Heart left ventricle (tissue), 16 donors: ENCODE measurements around the gene UBE2M. TPM values are rescaled to one million over a fixed set of nuclear protein-coding genes. Genes with fewer than 3 reads are reported as not detected.
"Not testable (repeated sequence)": the region's sequence is repeated elsewhere in the genome, so short reads cannot be mapped to it uniquely, and the experiment has no call there.

Experiments used
- ATAC-seq, 4 donors: fragments of 200-7000 bp; cut with Tn5 transposase; one replicate each; pipeline ENCODE4 v1.9.1; 2020 to 2022; ENCODE audit warnings: moderate library complexity in 4 of 4, mild to moderate bottlenecking in 3 of 4, moderate number of reproducible peaks in 1 of 4
- DNase-seq, 5 donors: peaks; one replicate each; pipeline ENCODE4 v3.0.0-alpha.2; 2020
- H3K27ac ChIP-seq, 12 donors: fragments of 200-600 bp; sonication (generic) in 4 of 12; one replicate each; pipeline versions ENCODE4 v1.5.0 to v1.8.0; 2016 to 2022; ENCODE audit warnings: mild to moderate bottlenecking in 2 of 12
- H3K27me3 ChIP-seq, 9 donors: fragments of 200-600 bp; sonication (generic) in 2 of 9; one replicate each; pipeline versions ENCODE4 v1.5.1 to v1.8.0; 2016 to 2022; ENCODE audit warnings: mild to moderate bottlenecking in 3 of 9
- H3K36me3 ChIP-seq, 9 donors: fragments of 200-600 bp; sonication (generic) in 2 of 9; one replicate each; pipeline versions ENCODE4 v1.5.0 to v1.8.0; 2018 to 2022; ENCODE audit warnings: mild to moderate bottlenecking in 2 of 9
- H3K4me1 ChIP-seq, 12 donors: fragments of 200-600 bp; sonication (generic) in 4 of 12; one replicate each; pipeline versions ENCODE4 v1.5.0 to v1.8.0; 2016 to 2022; ENCODE audit warnings: mild to moderate bottlenecking in 3 of 12
- H3K4me3 ChIP-seq, 12 donors: fragments of 200-600 bp; sonication (generic) in 4 of 12; one replicate each; pipeline versions ENCODE4 v1.5.0 to v1.8.0; 2017 to 2022; ENCODE audit warnings: mild to moderate bottlenecking in 9 of 12, moderate library complexity in 4 of 12
- H3K9me3 ChIP-seq, 12 donors: fragments of 200-600 bp; sonication (generic) in 4 of 12; one replicate each; pipeline versions ENCODE4 v1.5.0 to v1.8.0; 2016 to 2022; ENCODE audit warnings: mild to moderate bottlenecking in 1 of 12
- POLR2A ChIP-seq, 2 donors: fragments of 450-650 bp; IDR thresholded peaks; one replicate each; pipeline ENCODE4 v1.6.1; 2017; ENCODE audit warnings: antibody characterized with exemption in 2 of 2, mild to moderate bottlenecking in 2 of 2, moderate library complexity in 2 of 2
- WGBS, 4 donors: extraction: QIAGEN DNeasy Blood & Tissue Kit in 2 of 4; methylation state at CpG; one replicate each; pipeline versions ENCODE4 v1.1.5 to v1.1.7; 2013 to 2018; 5-methylcytosine and 5-hydroxymethylcytosine counted together
- intact Hi-C, 10 donors: fragments of 100-400 bp; cut with DNase I; formaldehyde crosslinking; loops; one replicate each; pipeline versions ENCODE4 v1.11.1 to v1.14.2; 2022
- polyA plus RNA-seq, 2 donors: library from polyadenylated mRNA; stranded (reverse); fragments of 200-250 nt; gene quantifications; one replicate each; pipeline ENCODE4 v1.2.3, GENCODE V29; 2013
- total RNA-seq, 9 donors: library from RNA; depleted of rRNA in 2 of 9; stranded (reverse); fragments of >200 nt in 2 of 9; fragmentation: NEBNext Ultra II Directional in 3 of 9; extraction: Animal tissue kit (Norgen Biotek cat#: 25700) in 3 of 9; gene quantifications; one replicate each; pipeline versions ENCODE4 v1.1.0 to v1.2.4, GENCODE V29; 2016 to 2023
- TF ChIP-seq, protein P1 (sequence below), 12 donors: fragments of 200-600 bp; sonication (generic) in 4 of 12; IDR thresholded peaks; one replicate each; pipeline versions ENCODE4 v1.5.0 to v1.8.0; 2018 to 2022; ENCODE audit warnings: antibody characterized with exemption in 12 of 12, mild to moderate bottlenecking in 5 of 12
- donor health status: ischemic (EF 13 %, LVEDD 7.1; RV severe dilation, severe dysfunction).
- donor health status: healthy with polysubstance abuse.
- donor health status: DM: no; HTN: yes; CAD: no.
- donor health status: DM: no; HTN: no; CAD: no.
- donor health status: ischemic (EF 25% LVEDD 6.9; RV normal size, moderate dysfunction).
- donor health status: ischemic (EF 25% LVEDD 5.7; RV mildly dilated, moderate dysfunction).
- donor health status: healthy.
- donor health status: DM: yes; HTN: yes; CAD: no.
- donor health status: ischemic (EF 35%, LVEDD 5.7; RV mildly dilated, moderate dysfunction).
- donor health status: nonischemic (EF 11% LVEDD 7.7; RV severe dilation, severe dysfunction).
- donor health status: DM: yes; HTN: yes; CAD: no.
- donor health status: PGD.
- donor health status: ischemic (EF 29% LVEDD 5.4; RV normal size, mild dysfunction).
- donor health status: nonischemic (EF 23%, LVEDD 6.1; RV moderate dilation, normal function).

The UBE2M gene
- total and polyA plus RNA-seq, 11 donors, result 35.3 to 139 (median 114) TPM

GRCh38 chr19:58581227-58582141 is 23.1 kb upstream of the UBE2M start:
- WGBS, 4 donors, result 67 to 83% (median 67%) methylated on average over 48 to 62 of the region's 62 CpGs
- intact Hi-C loops, result no loop called here
- peak; percentile 84 to 96 (median 93) for ATAC-seq
- Histone ChIP-seq H3K9me3 (no peaks in the 10 kb centered on the region), H3K4me1 (peaks cover 0 to 16% (median 4%) of the 10 kb centered on the region in 12 donors), H3K36me3 (peaks cover 0 to 31% (median 22%) of the 10 kb centered on the region in 9 donors), H3K27ac (peak overlapping the region in 9 of 12 donors; percentile 15 to 75 (median 52)), H3K4me3 (no peak overlapping the region), H3K27me3 (no peaks in the 10 kb centered on the region)
- DNase-seq, result peak; percentile 84 to 91 (median 88)
- no peak for TF ChIP-seq POLR2A (IDR thresholded peaks at IDR 0.05)
- TF ChIP-seq, protein P1, sequence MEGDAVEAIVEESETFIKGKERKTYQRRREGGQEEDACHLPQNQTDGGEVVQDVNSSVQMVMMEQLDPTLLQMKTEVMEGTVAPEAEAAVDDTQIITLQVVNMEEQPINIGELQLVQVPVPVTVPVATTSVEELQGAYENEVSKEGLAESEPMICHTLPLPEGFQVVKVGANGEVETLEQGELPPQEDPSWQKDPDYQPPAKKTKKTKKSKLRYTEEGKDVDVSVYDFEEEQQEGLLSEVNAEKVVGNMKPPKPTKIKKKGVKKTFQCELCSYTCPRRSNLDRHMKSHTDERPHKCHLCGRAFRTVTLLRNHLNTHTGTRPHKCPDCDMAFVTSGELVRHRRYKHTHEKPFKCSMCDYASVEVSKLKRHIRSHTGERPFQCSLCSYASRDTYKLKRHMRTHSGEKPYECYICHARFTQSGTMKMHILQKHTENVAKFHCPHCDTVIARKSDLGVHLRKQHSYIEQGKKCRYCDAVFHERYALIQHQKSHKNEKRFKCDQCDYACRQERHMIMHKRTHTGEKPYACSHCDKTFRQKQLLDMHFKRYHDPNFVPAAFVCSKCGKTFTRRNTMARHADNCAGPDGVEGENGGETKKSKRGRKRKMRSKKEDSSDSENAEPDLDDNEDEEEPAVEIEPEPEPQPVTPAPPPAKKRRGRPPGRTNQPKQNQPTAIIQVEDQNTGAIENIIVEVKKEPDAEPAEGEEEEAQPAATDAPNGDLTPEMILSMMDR (IDR thresholded peaks at IDR 0.05), result peak; percentile 86 to 98 (median 95)

- no peak overlapping the region for H3K4me3 ChIP-seq
- H3K27me3 ChIP-seq, result no peaks in the 10 kb centered on the region
- no peak for TF ChIP-seq POLR2A (IDR thresholded peaks at IDR 0.05)
- TF ChIP-seq, protein P1 (IDR thresholded peaks at IDR 0.05), result no peak
- ATAC-seq (no peak), DNase-seq (no peak)
- H3K4me1 ChIP-seq, result peaks cover 0 to 23% (median 5%) of the 10 kb centered on the region in 12 donors
- no peak overlapping the region for H3K27ac ChIP-seq
- 87 to 91% (median 89%) methylated on average over 8 of the region's 8 CpGs for whole genome bisulfite sequencing, 4 donors
- intact Hi-C loops, result no loop called here
- no peaks in the 10 kb centered on the region for H3K9me3 ChIP-seq
- peaks cover 0 to 31% (median 22%) of the 10 kb centered on the region in 9 donors for H3K36me3 ChIP-seq
Observed at GRCh38 chr19:58579473-58580142, 21.2 kb upstream of the UBE2M start.

GRCh38 chr19:58578012-58578925 is 19.9 kb upstream of the UBE2M start:
- intact Hi-C loops, result no loop called here
- peak in 1 of 5 donors; percentile 14 for DNase-seq
- H3K27ac ChIP-seq, result no peak overlapping the region
- no peaks in the 10 kb centered on the region for H3K27me3 ChIP-seq
- no peak for ATAC-seq
- H3K36me3 ChIP-seq, result peaks cover 0 to 20% (median 18%) of the 10 kb centered on the region in 9 donors
- TF ChIP-seq, protein P1 (IDR thresholded peaks at IDR 0.05), result no peak
- TF ChIP-seq POLR2A (IDR thresholded peaks at IDR 0.05), result no peak
- WGBS, 4 donors, result 90 to 95% (median 91%) methylated on average over 11 of the region's 11 CpGs
- peaks cover 3 to 33% (median 11%) of the 10 kb centered on the region in 12 donors for H3K4me1 ChIP-seq
- no peaks in the 10 kb centered on the region for H3K9me3 ChIP-seq
- H3K4me3 ChIP-seq, result no peak overlapping the region

- Histone ChIP-seq H3K36me3 (peaks cover 0 to 13% (median 11%) of the 10 kb centered on the region in 9 donors), H3K4me1 (peaks cover 3 to 33% (median 11%) of the 10 kb centered on the region in 12 donors)
- 97 to 100% (median 99%) methylated on average over 2 of the region's 2 CpGs for WGBS, 4 donors
- H3K27ac ChIP-seq, H3K9me3 ChIP-seq, DNase-seq, H3K4me3 ChIP-seq, ATAC-seq, intact Hi-C loops, H3K27me3 ChIP-seq: not testable (repeated sequence)
Observed at GRCh38 chr19:58577581-58577980, 19.2 kb upstream of the UBE2M start.
